Measurements from ENCODE around the gene EPHA4.

Gene EPHA4

DNA sequence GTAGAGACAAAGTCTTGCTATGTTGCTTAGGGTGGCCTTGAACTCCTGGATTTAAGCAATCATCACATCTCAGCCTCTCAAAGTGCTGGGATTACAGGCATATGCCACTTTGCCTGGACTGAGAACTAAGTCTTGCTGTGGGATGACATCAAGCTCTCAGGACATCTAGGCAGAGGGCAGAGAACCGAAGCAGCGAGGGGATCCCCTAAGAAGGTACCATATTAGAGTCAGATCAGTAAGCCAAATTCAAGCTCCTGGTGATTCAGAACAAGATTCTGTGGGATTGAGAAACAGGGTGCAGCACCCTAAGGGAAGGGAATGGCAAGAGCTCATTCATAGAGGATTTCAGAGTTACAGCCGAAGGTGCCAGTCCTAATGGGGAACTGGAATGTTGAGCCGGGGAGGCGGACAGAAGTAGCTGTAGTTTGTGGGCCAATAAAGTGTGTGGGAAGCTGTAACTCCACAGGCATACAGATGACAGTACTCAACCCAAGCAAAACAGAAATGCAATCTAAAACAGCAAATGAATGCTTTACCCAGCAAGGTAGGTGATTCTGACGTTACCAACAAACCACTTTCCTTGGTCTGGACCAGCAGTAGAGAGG lies 30.9 kb downstream of the EPHA4 start:
- H3K79me2 ChIP-seq (ENCODE audit: low read length) = no peaks in the 10 kb centered on the region
- H3K27me3 ChIP-seq (replicated peaks; ENCODE audit: insufficient read depth, low read length) = 0 out of 2 replicates have a peak, but pooled peaks cover 6% of the 10 kb centered on the region
- H3K27ac ChIP-seq (ENCODE audit: low read length) = no peak overlapping the region
- H4K20me1 ChIP-seq (ENCODE audit: insufficient read depth, low read length) = no peaks in the 10 kb centered on the region
- H3K9ac ChIP-seq (ENCODE audit: low read length) = no peak overlapping the region
- no peak overlapping the region for H3K4me2 ChIP-seq (ENCODE audit: low read depth, low read length)
- TF ChIP-seq EZH2 (optimal IDR thresholded peaks at IDR 0.05; ENCODE audit: low read depth, low read length) = no peak
- H3K4me3 ChIP-seq (ENCODE audit: low read length) = no peak overlapping the region
- no peaks in the 10 kb centered on the region for H3K9me2 ChIP-seq (replicated peaks; ENCODE audit: insufficient read depth, low read length)
- no peaks in the 10 kb centered on the region for H3K9me3 ChIP-seq (replicated peaks; ENCODE audit: insufficient read depth, low read length)
- DNase-seq = no peak
- no peak overlapping the region for H2AFZ ChIP-seq (ENCODE audit: low read length)
- no peaks in the 10 kb centered on the region for H3F3A ChIP-seq (ENCODE audit: insufficient read depth, low read length)
- H3K36me3 ChIP-seq (replicated peaks; ENCODE audit: insufficient read depth, low read length) = no peaks in the 10 kb centered on the region
- no peaks in the 10 kb centered on the region for H3K4me1 ChIP-seq (ENCODE audit: low read length)

DNA sequence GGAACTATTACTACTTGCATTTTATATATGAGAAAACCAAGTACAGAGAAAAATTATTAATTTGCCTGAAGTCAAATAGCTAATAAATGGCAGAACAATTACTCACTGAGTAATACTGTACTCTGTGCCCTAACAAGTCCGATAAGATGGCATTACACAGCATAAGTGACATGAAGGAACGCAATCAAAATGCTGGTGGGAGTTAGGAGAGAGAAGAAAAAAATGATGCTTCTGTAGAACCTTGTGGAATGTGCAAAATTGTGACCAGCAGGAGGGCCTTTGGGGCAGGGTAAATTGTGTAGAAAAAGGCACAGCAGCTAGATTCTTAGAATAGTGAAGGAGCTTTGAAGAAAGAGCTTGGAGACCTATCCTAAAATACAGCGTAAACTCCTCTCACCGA lies 32.9 kb downstream of the EPHA4 start:
- H3K27me3 ChIP-seq (replicated peaks; ENCODE audit: insufficient read depth, low read length) = no peaks in the 10 kb centered on the region
- no peaks in the 10 kb centered on the region for H3K36me3 ChIP-seq (replicated peaks; ENCODE audit: insufficient read depth, low read length)
- no peaks in the 10 kb centered on the region for H3F3A ChIP-seq (ENCODE audit: insufficient read depth, low read length)
- H3K27ac ChIP-seq (ENCODE audit: low read length) = no peak overlapping the region
- H2AFZ ChIP-seq (ENCODE audit: low read length) = no peak overlapping the region
- H3K4me1 ChIP-seq (ENCODE audit: low read length) = no peaks in the 10 kb centered on the region
- no peak overlapping the region for H3K9ac ChIP-seq (ENCODE audit: low read length)
- no peak for DNase-seq
- TF ChIP-seq, protein P1, sequence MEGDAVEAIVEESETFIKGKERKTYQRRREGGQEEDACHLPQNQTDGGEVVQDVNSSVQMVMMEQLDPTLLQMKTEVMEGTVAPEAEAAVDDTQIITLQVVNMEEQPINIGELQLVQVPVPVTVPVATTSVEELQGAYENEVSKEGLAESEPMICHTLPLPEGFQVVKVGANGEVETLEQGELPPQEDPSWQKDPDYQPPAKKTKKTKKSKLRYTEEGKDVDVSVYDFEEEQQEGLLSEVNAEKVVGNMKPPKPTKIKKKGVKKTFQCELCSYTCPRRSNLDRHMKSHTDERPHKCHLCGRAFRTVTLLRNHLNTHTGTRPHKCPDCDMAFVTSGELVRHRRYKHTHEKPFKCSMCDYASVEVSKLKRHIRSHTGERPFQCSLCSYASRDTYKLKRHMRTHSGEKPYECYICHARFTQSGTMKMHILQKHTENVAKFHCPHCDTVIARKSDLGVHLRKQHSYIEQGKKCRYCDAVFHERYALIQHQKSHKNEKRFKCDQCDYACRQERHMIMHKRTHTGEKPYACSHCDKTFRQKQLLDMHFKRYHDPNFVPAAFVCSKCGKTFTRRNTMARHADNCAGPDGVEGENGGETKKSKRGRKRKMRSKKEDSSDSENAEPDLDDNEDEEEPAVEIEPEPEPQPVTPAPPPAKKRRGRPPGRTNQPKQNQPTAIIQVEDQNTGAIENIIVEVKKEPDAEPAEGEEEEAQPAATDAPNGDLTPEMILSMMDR (IDR thresholded peaks at IDR 0.05; ENCODE audit: low read length) = no peak
- TF ChIP-seq EZH2 (optimal IDR thresholded peaks at IDR 0.05; ENCODE audit: low read depth, low read length) (no peak), EZH2phosphoT487 (IDR thresholded peaks at IDR 0.05; ENCODE audit: low read length) (no peak)
- no peak overlapping the region for H3K4me3 ChIP-seq (ENCODE audit: low read length)
- no peaks in the 10 kb centered on the region for H4K20me1 ChIP-seq (ENCODE audit: insufficient read depth, low read length)
- H3K9me3 ChIP-seq (replicated peaks; ENCODE audit: insufficient read depth, low read length) = no peaks in the 10 kb centered on the region
- no peaks in the 10 kb centered on the region for H3K79me2 ChIP-seq (ENCODE audit: low read length)
- H3K9me2 ChIP-seq (replicated peaks; ENCODE audit: insufficient read depth, low read length) = no peaks in the 10 kb centered on the region
- no peak overlapping the region for H3K4me2 ChIP-seq (ENCODE audit: low read depth, low read length)

DNA sequence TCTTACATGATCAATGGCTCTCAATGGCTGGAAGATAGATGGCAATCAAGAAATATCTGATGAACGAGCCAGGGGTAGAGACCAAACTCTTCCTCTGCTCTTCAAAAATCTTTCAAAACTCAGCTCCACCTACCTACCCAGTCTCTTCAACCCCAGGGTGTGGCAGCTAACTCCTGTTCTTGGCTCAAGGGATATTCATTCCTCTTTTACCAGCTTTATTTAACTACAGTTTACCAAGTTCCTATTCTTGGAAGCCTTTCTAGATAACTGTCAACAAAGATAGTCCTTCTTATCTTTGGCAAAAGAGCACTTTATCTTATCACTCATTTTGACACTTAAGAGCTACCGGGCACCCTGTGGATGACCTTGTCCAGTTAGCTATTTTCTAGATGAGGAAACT lies 36.3 kb downstream of the EPHA4 start:
- no peaks in the 10 kb centered on the region for H3K9me2 ChIP-seq (replicated peaks; ENCODE audit: insufficient read depth, low read length)
- no peaks in the 10 kb centered on the region for H3K36me3 ChIP-seq (replicated peaks; ENCODE audit: insufficient read depth, low read length)
- H3K27ac ChIP-seq (ENCODE audit: low read length) = no peak overlapping the region
- no peak for TF ChIP-seq EZH2 (optimal IDR thresholded peaks at IDR 0.05; ENCODE audit: low read depth, low read length)
- TF ChIP-seq EZH2phosphoT487 (IDR thresholded peaks at IDR 0.05; ENCODE audit: low read length) = no peak
- TF ChIP-seq, protein P1 (IDR thresholded peaks at IDR 0.05; ENCODE audit: low read length) = no peak
- H3K79me2 ChIP-seq (ENCODE audit: low read length) = no peaks in the 10 kb centered on the region
- H3K4me1 ChIP-seq (ENCODE audit: low read length) = no peaks in the 10 kb centered on the region
- H2AFZ ChIP-seq (ENCODE audit: low read length) = no peak overlapping the region
- no peak for DNase-seq
- no peaks in the 10 kb centered on the region for H3F3A ChIP-seq (ENCODE audit: insufficient read depth, low read length)
- no peak overlapping the region for H3K4me3 ChIP-seq (ENCODE audit: low read length)
- no peak overlapping the region for H3K9ac ChIP-seq (ENCODE audit: low read length)
- no peaks in the 10 kb centered on the region for H3K9me3 ChIP-seq (replicated peaks; ENCODE audit: insufficient read depth, low read length)
- H3K4me2 ChIP-seq (ENCODE audit: low read depth, low read length) = no peak overlapping the region
- no peaks in the 10 kb centered on the region for H3K27me3 ChIP-seq (replicated peaks; ENCODE audit: insufficient read depth, low read length)
- H4K20me1 ChIP-seq (ENCODE audit: insufficient read depth, low read length) = no peaks in the 10 kb centered on the region

DNA sequence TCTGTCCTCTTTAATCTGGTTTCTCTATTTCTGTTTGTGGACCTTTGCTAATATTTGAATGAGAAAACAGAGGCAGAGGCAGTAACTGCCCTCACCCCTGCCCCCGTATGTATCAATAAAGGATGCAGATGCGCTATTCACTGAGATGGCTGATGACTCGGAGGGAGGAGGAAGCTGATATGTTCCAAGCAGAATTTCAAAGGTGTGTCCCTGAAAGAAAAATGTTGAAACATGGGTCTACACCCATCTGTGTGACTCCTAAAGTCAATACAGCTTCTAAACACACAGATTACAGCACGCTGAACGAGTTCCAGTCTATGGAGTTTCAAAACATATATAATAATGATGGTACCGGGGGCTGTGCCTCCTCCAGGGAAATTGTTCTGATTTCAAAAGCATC lies 38.8 kb downstream of the EPHA4 start:
- no peaks in the 10 kb centered on the region for H3K79me2 ChIP-seq (ENCODE audit: low read length)
- H3K36me3 ChIP-seq (replicated peaks; ENCODE audit: insufficient read depth, low read length) = no peaks in the 10 kb centered on the region
- H2AFZ ChIP-seq (ENCODE audit: low read length) = no peak overlapping the region
- no peaks in the 10 kb centered on the region for H3K4me1 ChIP-seq (ENCODE audit: low read length)
- H3K27me3 ChIP-seq (replicated peaks; ENCODE audit: insufficient read depth, low read length) = no peaks in the 10 kb centered on the region
- H4K20me1 ChIP-seq (ENCODE audit: insufficient read depth, low read length) = no peaks in the 10 kb centered on the region
- no peak overlapping the region for H3K27ac ChIP-seq (ENCODE audit: low read length)
- no peaks in the 10 kb centered on the region for H3F3A ChIP-seq (ENCODE audit: insufficient read depth, low read length)
- no peak for TF ChIP-seq EZH2phosphoT487 (IDR thresholded peaks at IDR 0.05; ENCODE audit: low read length)
- no peak for TF ChIP-seq EZH2 (optimal IDR thresholded peaks at IDR 0.05; ENCODE audit: low read depth, low read length)
- TF ChIP-seq, protein P1 (IDR thresholded peaks at IDR 0.05; ENCODE audit: low read length) = no peak
- H3K9me2 ChIP-seq (replicated peaks; ENCODE audit: insufficient read depth, low read length) = no peaks in the 10 kb centered on the region
- H3K4me3 ChIP-seq (ENCODE audit: low read length) = no peak overlapping the region
- no peak overlapping the region for H3K9ac ChIP-seq (ENCODE audit: low read length)
- H3K9me3 ChIP-seq (replicated peaks; ENCODE audit: insufficient read depth, low read length) = no peaks in the 10 kb centered on the region
- no peak overlapping the region for H3K4me2 ChIP-seq (ENCODE audit: low read depth, low read length)
- DNase-seq = no peak
